GM21737 (cell line): Measurements from ENCODE around the gene TNNI3K.

Experiments
- ATAC-seq: cut with Tn5 transposase; IDR thresholded peaks from one replicate; pipeline ENCODE4 v1.9.1; 2021; ENCODE audit warnings: mild to moderate bottlenecking, moderate library complexity; ENCODE audit not compliant: unreplicated experiment

TNNI3K gene

DNA sequence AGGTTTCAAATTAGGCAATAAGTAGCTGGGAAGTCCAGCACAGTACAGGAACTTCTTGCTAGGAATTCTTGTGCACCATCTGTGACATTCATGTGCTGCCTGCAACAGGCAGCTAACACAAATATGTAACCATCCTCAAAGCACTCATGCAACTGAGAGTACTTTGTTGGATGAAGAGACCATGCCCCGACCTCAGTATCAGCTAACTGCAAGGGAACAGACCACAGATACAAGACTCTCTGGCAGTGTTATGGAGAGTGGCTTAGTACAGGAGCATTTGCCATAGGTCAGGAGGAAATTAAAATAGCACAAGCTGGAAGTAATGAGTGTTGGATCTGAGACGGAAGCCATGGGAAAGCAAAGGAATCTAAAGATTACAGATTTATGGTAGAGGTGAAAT is 153.7 kb downstream of the TNNI3K start:
- ATAC-seq: no peak

GRCh38 chr1:74392186-74392585 is 157.0 kb downstream of the TNNI3K start:
- ATAC-seq: no peak

GRCh38 chr1:74392840-74393239 is 157.7 kb downstream of the TNNI3K start:
- ATAC-seq: no peak

DNA sequence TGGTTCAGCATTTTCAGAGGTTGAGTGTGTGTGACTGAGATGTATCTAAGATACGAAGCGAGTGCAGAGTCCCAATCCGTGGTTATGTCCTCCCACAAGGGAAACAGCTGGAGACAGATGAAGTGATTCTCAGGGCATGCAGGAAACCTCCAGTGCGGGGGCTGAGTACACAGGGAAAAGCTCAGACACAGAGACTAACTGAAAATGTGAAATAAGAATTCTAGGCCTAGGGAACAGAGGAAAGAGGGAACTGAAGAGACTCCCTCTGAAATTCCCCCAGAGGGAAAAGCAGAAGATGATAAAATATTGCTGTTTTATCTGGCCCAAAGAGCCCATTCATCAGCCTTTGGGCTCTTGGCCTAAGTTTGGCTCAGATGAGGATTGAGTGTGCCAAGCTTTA is 160.4 kb downstream of the TNNI3K start:
- no peak for ATAC-seq

GRCh38 chr1:74396462-74396861 is 161.3 kb downstream of the TNNI3K start:
- ATAC-seq: no peak

DNA sequence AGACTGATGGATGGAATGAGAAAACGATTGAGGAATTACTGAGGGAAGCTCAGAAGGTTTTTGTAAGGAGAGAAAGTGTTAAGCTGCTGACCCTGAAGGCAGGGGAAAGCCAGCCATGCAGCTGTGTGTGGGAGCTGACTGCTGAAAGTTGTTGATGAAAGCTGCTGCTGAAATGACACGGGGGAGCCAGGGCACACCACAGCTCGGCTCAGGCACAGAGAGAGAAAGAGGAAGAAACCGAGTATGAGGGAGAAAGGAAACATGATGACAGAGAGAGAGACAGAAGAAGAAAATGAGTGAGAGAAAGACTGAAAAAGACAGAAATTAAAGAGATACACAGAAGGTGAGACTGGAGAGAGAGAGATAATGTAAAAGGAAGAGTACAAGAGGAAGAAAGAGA is 161.7 kb downstream of the TNNI3K start:
- no peak for ATAC-seq

- peak; percentile 50 for ATAC-seq
Observed at GRCh38 chr1:74399249-74399648, 164.1 kb downstream of the TNNI3K start.

GRCh38 chr1:74402873-74403272 is 167.7 kb downstream of the TNNI3K start:
- no peak for ATAC-seq

DNA sequence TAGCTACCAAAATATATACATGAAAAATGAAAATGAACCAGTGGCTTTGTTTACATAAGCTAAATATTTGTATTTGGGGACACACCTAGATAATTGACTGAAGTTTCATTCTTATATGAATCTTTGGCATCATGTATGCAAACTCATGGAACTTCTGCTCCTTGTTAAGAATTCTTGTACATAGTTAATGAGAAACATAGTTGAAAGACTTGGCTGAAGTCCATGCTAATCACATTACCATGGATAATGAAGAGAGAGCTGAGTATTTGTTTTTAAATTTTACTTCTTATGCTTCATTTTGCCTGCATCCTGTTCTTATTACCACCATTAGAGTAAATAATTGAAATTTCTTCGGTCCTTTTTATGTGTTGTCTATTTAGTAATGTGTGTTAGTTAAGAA is 168.4 kb downstream of the TNNI3K start:
- no peak for ATAC-seq

- ATAC-seq: no peak
Observed at GRCh38 chr1:74406759-74407158, 171.6 kb downstream of the TNNI3K start.

DNA sequence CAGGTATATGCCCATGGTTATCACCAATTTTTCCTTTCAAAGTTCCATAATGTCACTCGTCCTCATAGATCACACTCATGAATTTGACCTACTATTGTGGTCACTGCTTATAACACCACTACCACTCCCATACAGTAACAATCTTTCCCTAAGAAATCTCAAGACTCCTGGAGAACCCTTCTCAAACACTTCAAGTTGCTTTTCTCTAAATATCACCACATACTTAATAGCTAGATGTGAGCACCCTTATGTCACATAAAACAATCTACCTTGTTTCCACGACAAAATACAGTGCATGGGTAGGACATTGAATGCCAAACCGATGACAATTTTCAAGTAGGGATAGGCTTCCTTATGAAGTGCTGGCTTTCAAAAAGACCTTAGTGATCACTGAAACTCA is 172.7 kb downstream of the TNNI3K start:
- ATAC-seq: no peak

GRCh38 chr1:74412244-74412643 is 177.1 kb downstream of the TNNI3K start:
- ATAC-seq: no peak

DNA sequence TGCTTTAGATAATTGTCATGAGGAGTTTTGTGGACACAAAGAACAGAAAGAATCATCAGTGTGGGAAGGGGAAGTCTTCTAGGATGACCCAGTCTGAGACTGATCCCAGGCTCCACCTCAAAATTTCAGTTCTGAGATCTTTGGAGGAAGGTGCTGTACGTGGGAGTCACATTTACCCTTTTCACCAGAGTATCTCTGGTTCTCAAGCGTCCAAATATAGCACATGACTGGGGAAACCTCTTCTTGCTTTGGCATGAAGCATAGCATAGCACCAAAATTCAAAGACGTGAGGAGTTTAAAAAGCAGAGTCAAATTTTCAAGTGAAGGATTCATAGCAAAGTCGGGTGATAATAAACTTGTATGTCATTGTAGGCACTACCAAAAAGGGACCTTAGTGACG is 180.7 kb downstream of the TNNI3K start:
- no peak for ATAC-seq

DNA sequence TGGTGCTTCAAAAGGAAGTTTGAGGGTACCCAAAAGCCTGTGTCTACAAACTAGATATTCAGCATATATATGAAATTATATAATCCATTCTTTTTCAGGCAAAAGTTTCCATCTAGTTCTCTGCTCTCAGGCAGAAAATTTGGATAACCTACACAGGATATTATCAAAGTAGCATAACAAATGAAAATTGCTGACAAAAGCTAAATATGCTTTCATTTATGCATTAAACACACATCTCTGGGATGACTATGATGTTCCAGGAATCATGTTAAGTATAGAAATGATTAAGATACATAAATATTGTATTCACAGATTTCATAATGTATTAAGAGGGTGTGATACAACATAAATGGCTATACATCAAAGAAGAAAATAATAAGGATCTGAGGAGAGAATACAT is 184.4 kb downstream of the TNNI3K start:
- ATAC-seq: no peak

- no peak for ATAC-seq
Observed at GRCh38 chr1:74420467-74420866, 185.3 kb downstream of the TNNI3K start.

DNA sequence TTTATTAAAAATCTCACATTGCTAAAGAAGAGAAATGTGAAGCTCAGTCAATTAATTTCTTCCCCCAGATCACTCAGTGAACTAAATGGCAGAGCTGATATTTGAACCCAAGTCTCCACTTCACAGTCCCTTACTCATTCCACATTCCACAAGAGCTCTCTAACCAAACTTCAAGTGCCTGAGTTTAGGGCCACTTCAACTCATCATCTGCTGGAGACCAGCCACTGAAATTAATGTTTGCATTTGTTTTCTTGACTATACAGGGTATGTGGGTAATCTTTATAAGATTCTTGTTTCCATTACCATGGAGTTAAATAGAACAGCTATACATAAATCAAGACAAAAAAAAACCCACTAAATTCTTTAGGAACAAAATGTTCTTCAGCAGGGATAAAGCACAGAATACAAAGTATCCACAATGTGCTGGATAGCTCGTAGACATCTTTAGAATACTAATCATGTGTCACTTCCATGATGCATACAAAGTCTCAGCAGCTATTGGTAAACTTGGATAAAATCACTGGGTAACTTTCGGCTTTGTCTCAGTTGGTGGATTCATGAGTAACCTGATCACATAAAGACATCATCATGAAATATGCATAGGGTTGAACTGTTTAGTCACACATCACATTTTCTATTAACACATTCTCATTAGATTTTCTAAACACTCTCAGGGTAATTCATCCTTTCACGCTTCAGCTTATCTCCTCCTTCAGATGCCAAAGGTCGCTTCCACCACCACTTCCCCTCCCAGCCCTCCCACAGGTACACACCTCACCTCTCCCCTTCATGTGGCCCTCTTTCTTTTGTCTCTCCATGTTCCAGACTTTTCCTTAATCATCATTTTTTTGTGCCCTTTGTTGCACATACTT is 187.5 kb downstream of the TNNI3K start:
- ATAC-seq: no peak

DNA sequence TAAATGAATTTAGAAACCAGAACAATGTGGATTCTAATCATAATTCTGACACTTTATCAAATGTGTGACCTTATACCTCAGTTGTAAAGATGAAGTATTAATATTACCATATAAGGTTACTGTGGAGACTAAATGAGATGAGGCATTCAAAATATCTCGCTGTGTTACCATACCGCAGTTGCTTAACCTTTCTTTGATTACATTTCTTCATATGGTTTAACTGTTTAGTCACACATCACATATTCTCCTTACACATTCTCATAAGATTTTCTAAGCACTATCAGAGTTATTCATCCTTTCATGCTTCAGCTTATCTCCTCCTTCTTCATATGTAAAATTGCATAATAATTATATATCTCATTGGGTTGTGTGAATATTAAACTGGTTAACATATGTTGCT is 188.3 kb downstream of the TNNI3K start:
- no peak for ATAC-seq

GRCh38 chr1:74425676-74426075 is 190.5 kb downstream of the TNNI3K start:
- no peak for ATAC-seq

- ATAC-seq: no peak
Observed at GRCh38 chr1:74426208-74426937, 191.2 kb downstream of the TNNI3K start.

GRCh38 chr1:74427681-74428080 is 192.5 kb downstream of the TNNI3K start:
- ATAC-seq: no peak

DNA sequence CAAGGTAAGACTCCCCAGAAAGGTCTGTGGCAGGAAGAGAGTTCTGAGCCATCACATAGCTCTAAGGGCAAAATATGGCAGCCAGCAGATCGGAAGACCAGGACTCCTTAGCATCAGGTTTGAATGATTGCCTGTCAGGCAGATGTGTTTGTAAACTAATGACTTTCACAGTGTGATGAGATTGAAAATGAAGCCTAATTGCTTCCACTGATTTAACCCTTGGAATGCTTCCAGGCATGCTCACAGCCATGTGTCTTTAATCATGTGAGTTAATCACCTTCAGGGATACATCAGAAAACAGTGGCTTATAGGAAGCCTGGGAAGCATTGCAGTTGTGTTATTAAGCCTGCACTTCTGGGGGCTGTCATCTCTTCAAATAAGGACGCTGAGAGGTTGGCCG is 194.4 kb downstream of the TNNI3K start:
- no peak for ATAC-seq

- no peak for ATAC-seq
Observed at GRCh38 chr1:74430342-74430934, 195.3 kb downstream of the TNNI3K start.
